Central memory CD8-positive, alpha-beta T cell (primary cell): ENCODE data around the gene FOXC2.

ENCODE experiments used
- ATAC-seq: fragments of 150-1000 bp; cut with Tn5 transposase; replicated peaks from 2 replicates; pipeline ENCODE4 v1.10.0; 2022; ENCODE audit warnings: mild to moderate bottlenecking, moderate FRiP score, moderate number of reproducible peaks; ENCODE audit not compliant: poor library complexity, severe bottlenecking; ENCODE audit errors: extremely low read depth
- DNase-seq, 2 donors: peaks; one replicate each; pipeline ENCODE4 v3.0.0; 2021; ENCODE audit warnings: low spot score in 2 of 2
- H3K27ac Mint-ChIP-seq: one replicate; pipeline ENCODE4 v1.8.0; 2022; ENCODE audit warnings: low read depth, mild to moderate bottlenecking, moderate library complexity, mixed read lengths
- H3K27me3 Mint-ChIP-seq: one replicate; pipeline ENCODE4 v1.8.0; 2022; ENCODE audit warnings: mixed read lengths
- H3K36me3 Mint-ChIP-seq: one replicate; pipeline ENCODE4 v1.8.0; 2022; ENCODE audit warnings: mild to moderate bottlenecking, moderate library complexity, mixed read lengths; ENCODE audit not compliant: insufficient read depth
- H3K4me1 Mint-ChIP-seq: one replicate; pipeline ENCODE4 v1.8.0; 2022; ENCODE audit warnings: mixed read lengths
- H3K4me3 Mint-ChIP-seq: one replicate; pipeline ENCODE4 v1.8.0; 2022; ENCODE audit warnings: mild to moderate bottlenecking, moderate library complexity, mixed read lengths
- H3K9me3 Mint-ChIP-seq: one replicate; pipeline ENCODE4 v1.8.0; 2022; ENCODE audit warnings: mixed read lengths

Gene FOXC2

GRCh38 chr16:86595983-86596605, 29.5 kb downstream of the FOXC2 start:
- ATAC-seq, result no peak
- DNase-seq, result no peak
- H3K4me1 Mint-ChIP-seq, result no peaks in the 10 kb centered on the region
- H3K4me3 Mint-ChIP-seq, result no peak overlapping the region
- H3K36me3 Mint-ChIP-seq, result no peaks in the 10 kb centered on the region
- H3K27ac Mint-ChIP-seq, result no peak overlapping the region
- H3K9me3 Mint-ChIP-seq, result no peaks in the 10 kb centered on the region
- peaks cover 49% of the 10 kb centered on the region for H3K27me3 Mint-ChIP-seq

GRCh38 chr16:86597126-86597879, 30.7 kb downstream of the FOXC2 start:
- peaks cover 57% of the 10 kb centered on the region for H3K27me3 Mint-ChIP-seq

DNA sequence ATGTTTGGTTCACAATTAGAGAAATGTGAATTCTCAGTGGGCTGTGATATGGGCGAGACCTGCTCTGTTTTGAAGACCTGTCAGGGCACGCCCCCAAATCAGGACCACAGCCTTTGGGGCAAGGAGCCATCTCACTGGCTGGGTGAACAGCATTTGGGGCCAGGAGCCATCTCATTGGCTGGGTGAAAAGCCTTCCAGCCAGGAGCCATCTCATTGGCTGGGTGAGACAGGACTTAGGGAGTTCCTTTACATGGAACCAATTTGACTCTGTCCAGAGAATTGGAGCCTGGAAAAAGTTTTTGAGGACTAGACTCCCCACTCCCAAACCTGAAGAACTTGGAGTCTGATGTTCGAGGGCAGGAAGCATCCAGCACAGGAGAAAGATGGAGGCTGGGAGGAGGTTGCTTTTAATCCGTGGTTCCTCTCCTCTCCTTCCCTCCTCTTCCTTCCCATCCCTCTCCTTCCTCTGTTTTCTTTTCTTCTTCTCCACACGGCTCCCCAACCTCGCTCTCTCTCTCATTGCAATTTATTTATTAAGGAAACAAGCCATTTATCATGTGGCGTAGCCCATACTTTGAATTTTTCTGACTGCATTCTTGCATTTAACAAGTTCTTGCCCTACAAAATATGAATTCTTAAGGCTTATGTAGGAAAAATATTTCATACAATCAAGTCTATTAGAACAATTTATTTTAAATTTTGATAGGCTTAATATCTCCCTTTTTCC, 31.4 kb downstream of the FOXC2 start:
- Mint-ChIP-seq H3K27me3 (peaks cover 54% of the 10 kb centered on the region), H3K9me3 (no peaks in the 10 kb centered on the region), H3K36me3 (no peaks in the 10 kb centered on the region), H3K27ac (no peak overlapping the region), H3K4me1 (no peaks in the 10 kb centered on the region), H3K4me3 (no peak overlapping the region)
- ATAC-seq (no peak), DNase-seq (no peak)

More at GRCh38 chr16:86597126-86597879, 30.7 kb downstream of the FOXC2 start:
- H3K27ac Mint-ChIP-seq, result no peak overlapping the region
- DNase-seq, result no peak
- H3K4me3 Mint-ChIP-seq, result no peak overlapping the region
- no peaks in the 10 kb centered on the region for H3K9me3 Mint-ChIP-seq
- no peak for ATAC-seq
- no peaks in the 10 kb centered on the region for H3K36me3 Mint-ChIP-seq
- no peaks in the 10 kb centered on the region for H3K4me1 Mint-ChIP-seq

DNA sequence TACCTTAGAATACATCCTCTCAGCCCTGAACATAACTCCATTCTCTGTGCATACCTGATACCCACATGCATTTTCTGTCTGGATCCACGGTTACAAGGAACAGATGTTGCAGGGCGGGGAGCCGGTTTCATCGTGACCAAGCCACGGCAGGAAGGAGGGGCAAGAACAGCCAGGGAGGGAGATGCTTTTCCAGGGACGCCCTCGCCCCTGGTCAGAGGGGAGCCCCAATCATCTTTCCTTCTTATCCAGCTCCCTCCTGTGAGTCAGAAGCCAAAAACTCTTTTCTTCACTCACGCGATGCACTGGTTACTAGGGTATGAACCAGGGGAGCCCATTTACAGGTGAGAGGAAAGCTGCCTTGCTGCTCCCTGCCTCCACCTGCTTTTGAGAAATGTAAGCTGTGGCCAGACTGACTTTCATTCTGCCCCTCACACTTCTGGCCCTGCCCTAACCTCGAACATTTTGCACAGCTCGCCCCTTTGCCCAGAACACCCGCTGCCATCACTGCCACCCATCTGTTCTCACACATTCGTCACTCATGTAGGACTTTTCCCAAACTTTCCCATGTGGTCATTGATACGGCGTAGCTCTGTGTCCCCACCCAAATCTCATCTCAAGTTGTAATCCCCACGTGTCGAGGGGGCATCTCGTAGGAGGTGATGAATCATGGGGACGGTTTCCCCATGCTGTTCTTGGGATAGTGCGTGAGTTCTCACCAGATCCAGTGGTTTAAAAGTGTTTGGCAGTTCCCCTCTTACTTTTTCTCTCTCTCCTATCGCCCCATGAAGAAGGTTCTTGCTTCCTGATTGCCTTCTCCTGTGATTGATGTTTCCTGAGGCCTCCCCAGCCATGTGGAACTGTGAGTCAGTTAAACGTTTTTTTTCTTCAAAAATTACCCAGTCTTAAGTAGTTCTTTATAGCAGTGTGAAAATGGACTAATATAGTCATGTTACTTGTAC, 32.3 kb downstream of the FOXC2 start:
- no peaks in the 10 kb centered on the region for H3K36me3 Mint-ChIP-seq
- no peak for ATAC-seq
- DNase-seq, result no peak
- no peak overlapping the region for H3K4me3 Mint-ChIP-seq
- no peak overlapping the region for H3K27ac Mint-ChIP-seq
- H3K27me3 Mint-ChIP-seq, result peaks cover 49% of the 10 kb centered on the region
- no peaks in the 10 kb centered on the region for H3K4me1 Mint-ChIP-seq
- no peaks in the 10 kb centered on the region for H3K9me3 Mint-ChIP-seq

DNA sequence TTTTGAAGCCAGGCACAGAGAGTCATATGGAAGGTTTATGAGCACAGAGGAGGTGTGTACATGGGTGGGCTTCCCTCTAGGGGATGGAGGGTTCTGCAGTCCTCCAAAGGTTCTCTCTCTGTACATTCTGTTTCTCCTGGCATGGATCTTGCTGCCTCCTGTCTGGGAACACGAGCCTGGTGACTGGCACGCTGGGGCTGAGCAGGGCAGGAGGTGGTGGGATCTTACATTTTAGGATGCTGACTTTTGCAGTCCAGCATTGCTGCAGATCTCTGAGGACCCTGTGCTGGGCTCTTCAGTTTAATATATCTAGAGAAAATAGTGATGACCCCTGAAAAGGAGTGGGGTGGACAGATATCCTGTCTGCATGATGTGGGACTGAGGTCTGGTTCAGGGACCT, 34.7 kb downstream of the FOXC2 start:
- H3K4me3 Mint-ChIP-seq, result no peak overlapping the region
- DNase-seq, result no peak
- peaks cover 12% of the 10 kb centered on the region for H3K4me1 Mint-ChIP-seq
- no peaks in the 10 kb centered on the region for H3K36me3 Mint-ChIP-seq
- peaks cover 58% of the 10 kb centered on the region for H3K27me3 Mint-ChIP-seq
- H3K9me3 Mint-ChIP-seq, result no peaks in the 10 kb centered on the region
- ATAC-seq, result no peak
- H3K27ac Mint-ChIP-seq, result no peak overlapping the region

DNA sequence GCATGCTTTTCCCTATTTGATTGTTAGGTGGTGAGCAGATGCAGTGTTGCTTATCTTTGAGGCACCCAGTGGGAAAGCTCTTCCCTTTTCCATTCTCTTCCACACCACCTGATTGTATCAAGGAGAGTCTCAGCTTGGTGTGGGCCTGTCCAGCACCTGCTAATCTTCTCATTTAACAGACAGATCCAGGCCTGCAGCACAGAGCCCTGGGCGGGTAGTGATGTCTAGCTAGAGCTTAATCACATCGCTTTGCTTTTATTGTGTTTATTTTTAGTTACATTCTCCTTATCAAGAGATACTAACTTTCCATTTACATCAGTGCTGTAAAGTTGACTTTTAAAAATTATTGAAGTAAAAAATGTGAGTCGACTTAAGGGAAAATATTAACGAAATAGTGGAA, 35.9 kb downstream of the FOXC2 start:
- peaks cover 12% of the 10 kb centered on the region for H3K4me1 Mint-ChIP-seq
- no peaks in the 10 kb centered on the region for H3K9me3 Mint-ChIP-seq
- H3K36me3 Mint-ChIP-seq, result no peaks in the 10 kb centered on the region
- DNase-seq (no peak), ATAC-seq (no peak)
- H3K4me3 Mint-ChIP-seq, result no peak overlapping the region
- H3K27me3 Mint-ChIP-seq, result peaks cover 65% of the 10 kb centered on the region
- no peak overlapping the region for H3K27ac Mint-ChIP-seq

GRCh38 chr16:86604436-86605193, 38.0 kb downstream of the FOXC2 start:
- ATAC-seq (peak; percentile 91), DNase-seq (peak in 1 of 2 donors; percentile 10)
- Mint-ChIP-seq H3K27ac (peak overlapping the region; percentile 70), H3K36me3 (no peaks in the 10 kb centered on the region), H3K9me3 (no peaks in the 10 kb centered on the region), H3K27me3 (peaks cover 62% of the 10 kb centered on the region), H3K4me3 (peak overlapping the region; percentile 79), H3K4me1 (peaks cover 12% of the 10 kb centered on the region)

- H3K36me3 Mint-ChIP-seq, result no peaks in the 10 kb centered on the region
- H3K27me3 Mint-ChIP-seq, result peaks cover 62% of the 10 kb centered on the region
- ATAC-seq (no peak), DNase-seq (no peak)
- H3K4me3 Mint-ChIP-seq, result peak overlapping the region; percentile 42
- no peak overlapping the region for H3K27ac Mint-ChIP-seq
- no peaks in the 10 kb centered on the region for H3K9me3 Mint-ChIP-seq
- H3K4me1 Mint-ChIP-seq, result peaks cover 12% of the 10 kb centered on the region
Observed at GRCh38 chr16:86605950-86606349, 39.3 kb downstream of the FOXC2 start.

- Mint-ChIP-seq H3K9me3 (no peaks in the 10 kb centered on the region), H3K27ac (no peak overlapping the region), H3K4me1 (peaks cover 12% of the 10 kb centered on the region), H3K27me3 (peaks cover 68% of the 10 kb centered on the region), H3K4me3 (no peak overlapping the region), H3K36me3 (no peaks in the 10 kb centered on the region)
- ATAC-seq (no peak), DNase-seq (no peak)
Observed at GRCh38 chr16:86608301-86608747, 41.7 kb downstream of the FOXC2 start.

DNA sequence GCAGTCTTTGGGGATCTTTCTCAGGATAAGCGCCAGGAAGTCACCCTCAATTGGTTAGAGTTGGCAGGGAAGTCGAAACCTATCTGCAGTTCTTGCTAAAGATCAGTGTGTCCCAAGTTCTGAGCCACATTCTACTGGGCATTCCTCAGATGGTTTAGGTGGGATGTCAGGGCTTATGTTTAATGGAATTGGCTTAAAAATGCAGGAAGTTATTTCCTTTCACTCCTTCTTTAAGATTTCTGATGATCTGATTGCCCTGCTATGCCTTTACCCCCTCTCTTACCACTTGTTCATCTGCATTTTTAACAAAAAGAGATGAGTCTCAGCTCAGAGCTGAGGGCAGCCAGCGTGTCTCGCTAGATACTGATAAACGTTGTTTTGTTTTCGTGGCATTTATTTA, 42.5 kb downstream of the FOXC2 start:
- Mint-ChIP-seq H3K4me3 (no peak overlapping the region), H3K9me3 (no peaks in the 10 kb centered on the region), H3K4me1 (peaks cover 11% of the 10 kb centered on the region), H3K27me3 (peaks cover 62% of the 10 kb centered on the region), H3K36me3 (no peaks in the 10 kb centered on the region), H3K27ac (no peak overlapping the region)
- no peak for DNase-seq
- no peak for ATAC-seq

- Mint-ChIP-seq H3K9me3 (no peaks in the 10 kb centered on the region), H3K27ac (no peak overlapping the region), H3K27me3 (peaks cover 56% of the 10 kb centered on the region), H3K4me1 (peaks cover 7% of the 10 kb centered on the region), H3K4me3 (no peak overlapping the region), H3K36me3 (no peaks in the 10 kb centered on the region)
- no peak for DNase-seq
- ATAC-seq, result no peak
Observed at GRCh38 chr16:86609661-86610060, 43.0 kb downstream of the FOXC2 start.
